Lower lobe of right lung (tissue), 2 donors: Measurements from ENCODE around the gene ATP13A3. TPM values are rescaled to one million over a fixed set of nuclear protein-coding genes. Genes with fewer than 3 reads are reported as not detected.
A peak's percentile ranks its signal among the peaks of the same experiment; 100 is the strongest.
"Not testable (repeated sequence)": the region's sequence is repeated elsewhere in the genome, so short reads cannot be mapped to it uniquely, and the experiment has no call there.

Experiments used
- ATAC-seq, 2 donors: fragments of 200-7000 bp; cut with Tn5 transposase; one replicate each; pipeline ENCODE4 v1.9.1; 2020 to 2022; ENCODE audit warnings: mild to moderate bottlenecking in 2 of 2, moderate library complexity in 2 of 2
- DNase-seq: peaks from one replicate; pipeline ENCODE4 v3.0.0-alpha.2; 2020
- H3K27ac ChIP-seq: fragments of 200-600 bp; one replicate; pipeline ENCODE4 v1.8.0; 2022
- H3K27me3 ChIP-seq: fragments of 200-600 bp; one replicate; pipeline ENCODE4 v1.8.0; 2022; ENCODE audit warnings: low read depth
- H3K36me3 ChIP-seq: fragments of 200-600 bp; one replicate; pipeline ENCODE4 v1.8.0; 2022; ENCODE audit warnings: mild to moderate bottlenecking
- H3K4me1 ChIP-seq: fragments of 200-600 bp; one replicate; pipeline ENCODE4 v1.8.0; 2022
- H3K4me3 ChIP-seq: fragments of 200-600 bp; one replicate; pipeline ENCODE4 v1.8.0; 2022; ENCODE audit warnings: mild to moderate bottlenecking
- H3K9me3 ChIP-seq: fragments of 200-600 bp; one replicate; pipeline ENCODE4 v1.8.0; 2022
- intact Hi-C: fragments of 100-400 bp; cut with DNase I; formaldehyde crosslinking; loops from one replicate; pipeline ENCODE4 v1.11.0; 2022
- long read RNA-seq: library from polyadenylated mRNA; unstranded; transcript quantifications from one replicate; pipeline ENCODE4 v2.0.0, GENCODE V29; 2021
- total RNA-seq: library from RNA; stranded (reverse); fragmentation: NEBNext Ultra II Directional; extraction: Animal tissue kit (Norgen Biotek cat#: 25700); gene quantifications from one replicate; pipeline ENCODE4 v1.2.1, GENCODE V29; 2021
- TF ChIP-seq, protein P1 (sequence below): fragments of 200-600 bp; IDR thresholded peaks from one replicate; pipeline ENCODE4 v1.8.0; 2022; ENCODE audit warnings: antibody characterized with exemption, mild to moderate bottlenecking
- donor health status: DM: no; HTN: yes; CAD: no; lungs with severe emphysema.

The ATP13A3 gene
- total RNA-seq, result 84.8 TPM
- long read RNA-seq, partial matches to known transcripts, result 8 of 15 reads
- long read RNA-seq, other reads (novel, unspliced or antisense), result 7 of 15 reads

DNA sequence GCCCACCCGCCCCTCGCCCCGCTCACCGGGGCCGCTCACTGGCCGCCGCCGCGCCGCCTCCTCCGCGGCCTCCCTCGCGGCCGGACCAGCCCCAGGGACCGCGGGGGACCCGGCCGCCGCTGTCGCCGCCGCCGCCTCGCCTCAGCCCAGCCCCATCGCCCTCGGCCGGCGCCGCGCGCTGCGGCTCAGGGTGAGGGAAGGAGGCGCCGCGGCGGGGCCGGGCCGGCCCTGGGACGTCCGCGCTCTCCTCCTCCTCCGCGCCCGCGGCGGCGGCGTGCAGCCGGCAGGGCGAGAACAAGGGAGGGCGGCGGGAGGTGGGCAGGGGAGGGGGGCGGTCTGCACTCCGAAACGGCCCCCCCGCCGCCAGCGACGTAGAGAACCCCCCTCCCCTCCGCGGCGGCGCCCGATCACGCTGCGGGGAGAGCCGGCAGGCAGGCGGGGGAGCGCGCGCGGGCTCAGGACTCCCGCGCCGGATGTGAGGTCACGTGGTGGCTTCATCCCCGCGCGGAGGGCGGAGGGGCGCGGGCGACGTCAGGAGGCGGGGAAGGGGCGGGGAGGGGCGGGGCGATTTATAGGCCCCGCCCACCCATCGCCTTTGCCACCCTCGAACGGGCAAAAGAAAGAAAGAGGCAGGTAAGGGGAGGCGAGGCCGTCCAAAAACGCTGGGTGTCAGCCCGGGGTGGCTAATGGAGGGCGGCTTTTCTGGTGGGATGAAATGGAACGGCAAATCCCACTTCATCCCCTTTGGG lies at the start of gene ATP13A3:
Gene ATP13A3, minus strand, starts transcription at position 463 of the 749 bp plus-strand sequence. CDS start 24,812 bp downstream, outside the sequence.
- H3K27ac ChIP-seq, result peak within 1 kb of the TSS; percentile 86
- H3K36me3 ChIP-seq, result no peaks in the 10 kb centered on the region
- intact Hi-C loops, result no loop called here
- peak within 1 kb of the TSS; percentile 71 for H3K4me3 ChIP-seq
- TF ChIP-seq, protein P1, sequence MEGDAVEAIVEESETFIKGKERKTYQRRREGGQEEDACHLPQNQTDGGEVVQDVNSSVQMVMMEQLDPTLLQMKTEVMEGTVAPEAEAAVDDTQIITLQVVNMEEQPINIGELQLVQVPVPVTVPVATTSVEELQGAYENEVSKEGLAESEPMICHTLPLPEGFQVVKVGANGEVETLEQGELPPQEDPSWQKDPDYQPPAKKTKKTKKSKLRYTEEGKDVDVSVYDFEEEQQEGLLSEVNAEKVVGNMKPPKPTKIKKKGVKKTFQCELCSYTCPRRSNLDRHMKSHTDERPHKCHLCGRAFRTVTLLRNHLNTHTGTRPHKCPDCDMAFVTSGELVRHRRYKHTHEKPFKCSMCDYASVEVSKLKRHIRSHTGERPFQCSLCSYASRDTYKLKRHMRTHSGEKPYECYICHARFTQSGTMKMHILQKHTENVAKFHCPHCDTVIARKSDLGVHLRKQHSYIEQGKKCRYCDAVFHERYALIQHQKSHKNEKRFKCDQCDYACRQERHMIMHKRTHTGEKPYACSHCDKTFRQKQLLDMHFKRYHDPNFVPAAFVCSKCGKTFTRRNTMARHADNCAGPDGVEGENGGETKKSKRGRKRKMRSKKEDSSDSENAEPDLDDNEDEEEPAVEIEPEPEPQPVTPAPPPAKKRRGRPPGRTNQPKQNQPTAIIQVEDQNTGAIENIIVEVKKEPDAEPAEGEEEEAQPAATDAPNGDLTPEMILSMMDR, result no peak
- H3K9me3 ChIP-seq, result no peaks in the 10 kb centered on the region
- peak; percentile 95 for DNase-seq
- H3K27me3 ChIP-seq, result no peaks in the 10 kb centered on the region
- peaks cover 41% of the 10 kb centered on the region for H3K4me1 ChIP-seq
- peak; percentile 95 to 97 for ATAC-seq

DNA sequence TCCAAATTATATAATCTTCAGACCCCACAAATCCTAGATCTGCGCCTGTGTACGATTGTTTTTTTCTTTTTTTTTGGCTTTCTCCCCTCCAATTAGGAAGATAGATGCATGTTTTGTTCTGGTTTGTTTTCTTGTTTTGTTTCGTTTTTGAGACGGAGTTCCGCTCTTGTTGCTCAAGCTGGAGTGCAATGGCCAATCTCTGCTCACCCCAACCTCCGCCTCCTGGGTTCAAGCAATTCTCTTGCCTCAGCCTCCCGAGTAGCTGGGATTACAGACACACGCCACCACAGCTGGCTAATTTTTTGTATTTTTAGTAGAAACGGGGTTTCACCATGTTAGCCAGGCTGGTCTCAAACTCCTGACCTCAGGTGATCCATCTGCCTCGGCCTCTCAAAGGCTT lies 48.4 kb upstream of the ATP13A3 start:
- DNase-seq, H3K4me1 ChIP-seq, intact Hi-C loops, H3K36me3 ChIP-seq, H3K4me3 ChIP-seq, H3K27ac ChIP-seq, H3K27me3 ChIP-seq, ATAC-seq: not testable (repeated sequence)
- H3K9me3 ChIP-seq, result peaks cover 12% of the 10 kb centered on the region

DNA sequence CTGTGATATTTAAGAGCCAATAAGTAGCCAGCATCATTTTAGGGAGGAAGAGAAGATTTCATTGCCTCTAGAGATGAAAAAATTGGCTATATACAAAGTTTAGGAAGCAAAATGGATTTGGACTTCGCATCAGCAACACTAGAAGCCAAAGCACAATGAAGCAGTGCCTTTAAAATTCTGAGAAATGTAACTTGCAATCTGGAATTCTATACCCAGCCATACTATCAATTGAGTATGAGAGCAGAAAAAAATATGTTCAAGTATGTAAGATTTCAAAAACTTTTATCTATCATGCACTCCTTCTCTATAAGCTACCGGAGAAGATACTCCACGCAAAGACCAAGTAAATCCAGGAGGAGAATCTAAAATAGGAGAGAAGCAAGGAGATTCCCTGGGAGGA lies 47.4 kb upstream of the ATP13A3 start:
- Histone ChIP-seq H3K36me3 (no peaks in the 10 kb centered on the region), H3K27me3 (no peaks in the 10 kb centered on the region), H3K4me3 (no peak overlapping the region), H3K9me3 (peaks cover 12% of the 10 kb centered on the region), H3K4me1 (peaks cover 6% of the 10 kb centered on the region), H3K27ac (no peak overlapping the region)
- TF ChIP-seq, protein P1, result no peak
- intact Hi-C loops, result no loop called here
- no peak for ATAC-seq
- DNase-seq, result no peak

DNA sequence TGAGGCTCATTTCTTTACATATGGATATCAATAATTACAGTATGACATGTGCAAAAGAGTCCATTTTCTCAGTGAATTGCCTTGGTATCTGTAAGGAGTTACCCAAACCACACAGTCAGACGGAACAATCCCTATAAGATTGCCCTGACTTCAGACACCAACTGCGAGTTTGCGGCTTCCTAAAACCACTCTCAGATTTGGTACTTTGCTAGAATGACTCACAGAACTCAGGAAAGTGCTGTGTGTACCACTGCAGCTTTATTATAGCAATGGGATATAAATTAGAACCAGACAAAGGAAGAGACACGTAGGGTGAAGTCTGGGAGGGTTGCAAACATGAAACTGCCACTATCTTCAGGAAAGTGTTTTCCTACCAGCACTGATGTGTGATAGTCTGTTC lies 45.8 kb upstream of the ATP13A3 start:
- Histone ChIP-seq H3K36me3 (no peaks in the 10 kb centered on the region), H3K27ac (no peak overlapping the region), H3K9me3 (peaks cover 12% of the 10 kb centered on the region), H3K27me3 (no peaks in the 10 kb centered on the region), H3K4me3 (no peak overlapping the region), H3K4me1 (peaks cover 6% of the 10 kb centered on the region)
- DNase-seq, result no peak
- ATAC-seq, result no peak
- intact Hi-C loops, result no loop called here
- TF ChIP-seq, protein P1, result no peak

DNA sequence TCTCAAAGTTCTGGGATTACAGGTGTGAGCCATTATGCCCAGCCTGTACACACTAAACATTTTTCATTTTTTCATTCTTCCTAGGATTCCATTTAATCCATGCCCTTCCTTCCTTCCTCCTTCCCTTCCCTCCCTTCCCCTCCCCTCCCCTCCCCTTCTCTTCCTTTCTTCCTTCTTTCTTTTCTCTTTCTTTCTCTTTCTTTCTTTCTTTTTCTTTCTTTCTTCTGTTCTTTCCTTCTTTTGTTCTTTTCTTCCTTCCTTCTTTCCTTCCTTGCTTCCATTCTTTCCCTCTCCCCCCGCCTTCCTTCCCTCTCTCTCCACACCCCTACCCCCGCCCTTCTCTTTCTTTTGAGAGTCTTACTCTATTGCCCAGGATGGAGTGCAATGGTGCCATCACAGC lies 40.9 kb upstream of the ATP13A3 start:
- H3K27ac ChIP-seq, result no peak overlapping the region
- DNase-seq (no peak), ATAC-seq (no peak)
- no peaks in the 10 kb centered on the region for H3K9me3 ChIP-seq
- TF ChIP-seq, protein P1, result no peak
- no peak overlapping the region for H3K4me3 ChIP-seq
- intact Hi-C loops, result no loop called here
- no peaks in the 10 kb centered on the region for H3K36me3 ChIP-seq
- no peaks in the 10 kb centered on the region for H3K4me1 ChIP-seq
- H3K27me3 ChIP-seq, result no peaks in the 10 kb centered on the region

DNA sequence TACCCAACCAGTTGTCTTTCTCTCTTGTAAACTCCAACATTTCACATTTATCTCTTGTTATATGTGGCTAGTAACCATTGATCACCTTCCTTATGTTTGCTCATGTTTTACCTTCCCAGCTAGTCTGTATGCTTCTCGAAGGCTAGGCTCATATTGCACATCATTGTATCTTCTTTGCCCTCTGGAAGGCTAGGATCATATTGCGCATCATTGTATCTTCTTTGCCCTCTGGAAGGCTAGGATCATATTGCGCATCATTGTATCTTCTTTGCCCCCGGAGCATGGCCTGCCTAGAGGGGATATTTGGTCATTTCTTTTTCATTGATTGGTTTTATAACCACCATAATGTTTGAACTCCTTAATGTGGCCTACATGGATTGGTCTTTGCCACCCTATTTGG lies 39.4 kb upstream of the ATP13A3 start:
- no peak for ATAC-seq
- no peaks in the 10 kb centered on the region for H3K27me3 ChIP-seq
- H3K36me3 ChIP-seq, result no peaks in the 10 kb centered on the region
- no peaks in the 10 kb centered on the region for H3K4me1 ChIP-seq
- no peak overlapping the region for H3K4me3 ChIP-seq
- TF ChIP-seq, protein P1, result no peak
- H3K27ac ChIP-seq, result no peak overlapping the region
- no peaks in the 10 kb centered on the region for H3K9me3 ChIP-seq
- intact Hi-C loops, result no loop called here
- no peak for DNase-seq
